GM18873 (cell line): ENCODE results near the gene ACVR1.
"Not testable (repeated sequence)": the region's sequence is repeated elsewhere in the genome, so short reads cannot be mapped to it uniquely, and the experiment has no call there.

Experiments
- ATAC-seq: cut with Tn5 transposase; IDR thresholded peaks from one replicate; pipeline ENCODE4 v1.9.1; 2021; ENCODE audit warnings: mild to moderate bottlenecking, moderate library complexity, moderate number of reproducible peaks; ENCODE audit not compliant: unreplicated experiment, low FRiP score

ACVR1 gene

GRCh38 chr2:157831573-157832315 lies 44.4 kb downstream of the ACVR1 start:
- ATAC-seq: no peak

GRCh38 chr2:157830696-157831570 lies 45.2 kb downstream of the ACVR1 start:
- no peak for ATAC-seq

- no peak for ATAC-seq
Observed at GRCh38 chr2:157830266-157830665, 45.9 kb downstream of the ACVR1 start.

- no peak for ATAC-seq
Observed at GRCh38 chr2:157827377-157827776, 48.8 kb downstream of the ACVR1 start.

- not testable (repeated sequence) for ATAC-seq
Observed at GRCh38 chr2:157826644-157827043, 49.5 kb downstream of the ACVR1 start.

- no peak for ATAC-seq
Observed at GRCh38 chr2:157825885-157826284, 50.2 kb downstream of the ACVR1 start.

GRCh38 chr2:157822993-157823392 lies 53.1 kb downstream of the ACVR1 start:
- no peak for ATAC-seq

GRCh38 chr2:157822533-157822932 lies 53.6 kb downstream of the ACVR1 start:
- ATAC-seq: no peak

GRCh38 chr2:157821519-157822131 lies 54.5 kb downstream of the ACVR1 start:
- ATAC-seq: no peak

- ATAC-seq: no peak
Observed at GRCh38 chr2:157820193-157820592, 55.9 kb downstream of the ACVR1 start.

GRCh38 chr2:157819761-157820160 lies 56.4 kb downstream of the ACVR1 start:
- no peak for ATAC-seq

GRCh38 chr2:157818227-157818626 lies 57.9 kb downstream of the ACVR1 start:
- ATAC-seq: no peak

- no peak for ATAC-seq
Observed at GRCh38 chr2:157815421-157815820, 60.7 kb downstream of the ACVR1 start.

- ATAC-seq: no peak
Observed at GRCh38 chr2:157813467-157813866, 62.7 kb downstream of the ACVR1 start.

GRCh38 chr2:157810037-157810436 lies 66.1 kb downstream of the ACVR1 start:
- ATAC-seq: no peak

GRCh38 chr2:157809212-157809611 lies 66.9 kb downstream of the ACVR1 start:
- ATAC-seq: no peak

- ATAC-seq: no peak
Observed at GRCh38 chr2:157808421-157808820, 67.7 kb downstream of the ACVR1 start.

- ATAC-seq: no peak
Observed at GRCh38 chr2:157806426-157807077, 69.6 kb downstream of the ACVR1 start.

- ATAC-seq: no peak
Observed at GRCh38 chr2:157805519-157805918, 70.6 kb downstream of the ACVR1 start.

- no peak for ATAC-seq
Observed at GRCh38 chr2:157804355-157804754, 71.8 kb downstream of the ACVR1 start.

GRCh38 chr2:157803952-157804351 lies 72.2 kb downstream of the ACVR1 start:
- no peak for ATAC-seq
